ENCODE results near the gene KIAA1614. TPM values are rescaled to one million over a fixed set of nuclear protein-coding genes. Genes with fewer than 3 reads are reported as not detected.
A peak's percentile ranks its signal among the peaks of the same experiment; 100 is the strongest.

Gene KIAA1614
- total RNA-seq, 1 donor from 2014 or later: 9.1 TPM

GRCh38 chr1:180887841-180888240 lies 24.9 kb upstream of the KIAA1614 start:
- no peak for DNase-seq
- no peak for TF ChIP-seq CTCF (IDR thresholded peaks at IDR 0.05; ENCODE audit: borderline replicate concordance)
- Histone ChIP-seq H3K4me1 (no peaks in the 10 kb centered on the region), H3K36me3 (peaks cover 18% of the 10 kb centered on the region), H3K27me3 (ENCODE audit: low read depth) (no peaks in the 10 kb centered on the region), H3K9me3 (replicated peaks) (no peaks in the 10 kb centered on the region), H3K27ac (replicated peaks) (no peak overlapping the region), H3K4me3 (no peak overlapping the region)
- intact Hi-C loops (cut with micrococcal nuclease): loop anchor here (10.0 kb wide), 1 partner anchor 277 kb away; no protein-coding TSS in a partner anchor

GRCh38 chr1:180888870-180889269 lies 23.8 kb upstream of the KIAA1614 start:
- H3K27ac ChIP-seq (replicated peaks): no peak overlapping the region
- H3K4me3 ChIP-seq: no peak overlapping the region
- H3K36me3 ChIP-seq: peaks cover 16% of the 10 kb centered on the region
- peaks cover 7% of the 10 kb centered on the region for H3K4me1 ChIP-seq
- DNase-seq: no peak
- TF ChIP-seq CTCF (IDR thresholded peaks at IDR 0.05; ENCODE audit: borderline replicate concordance): no peak
- intact Hi-C loops (cut with micrococcal nuclease): loop anchor here (10.0 kb wide), 1 partner anchor 276 kb away; no protein-coding TSS in a partner anchor
- H3K27me3 ChIP-seq (ENCODE audit: low read depth): no peaks in the 10 kb centered on the region
- no peaks in the 10 kb centered on the region for H3K9me3 ChIP-seq (replicated peaks)

- Histone ChIP-seq H3K27ac (replicated peaks) (no peak overlapping the region), H3K27me3 (ENCODE audit: low read depth) (no peaks in the 10 kb centered on the region), H3K9me3 (replicated peaks) (no peaks in the 10 kb centered on the region), H3K36me3 (peaks cover 11% of the 10 kb centered on the region), H3K4me3 (no peak overlapping the region), H3K4me1 (peaks cover 11% of the 10 kb centered on the region)
- intact Hi-C loops (cut with micrococcal nuclease): loop anchor here (10.0 kb wide), 1 partner anchor 275 kb away; no protein-coding TSS in a partner anchor
- no peak for DNase-seq
- no peak for TF ChIP-seq CTCF (IDR thresholded peaks at IDR 0.05; ENCODE audit: borderline replicate concordance)
These were observed 23.4 kb upstream of the KIAA1614 start for GRCh38 chr1:180889325-180889724.

- Histone ChIP-seq H3K4me1 (peaks cover 11% of the 10 kb centered on the region), H3K4me3 (no peak overlapping the region), H3K27ac (replicated peaks) (peak overlapping the region; percentile 6), H3K9me3 (replicated peaks) (no peaks in the 10 kb centered on the region), H3K36me3 (no peaks in the 10 kb centered on the region), H3K27me3 (ENCODE audit: low read depth) (no peaks in the 10 kb centered on the region)
- intact Hi-C loops (cut with micrococcal nuclease): no loop called here
- DNase-seq: no peak
- TF ChIP-seq CTCF (IDR thresholded peaks at IDR 0.05; ENCODE audit: borderline replicate concordance): no peak
These were observed 20.4 kb upstream of the KIAA1614 start for GRCh38 chr1:180892272-180892671.

GRCh38 chr1:180892675-180893074 lies 20.0 kb upstream of the KIAA1614 start:
- Histone ChIP-seq H3K27me3 (ENCODE audit: low read depth) (no peaks in the 10 kb centered on the region), H3K4me1 (peaks cover 11% of the 10 kb centered on the region), H3K27ac (replicated peaks) (peak overlapping the region; percentile 6), H3K4me3 (no peak overlapping the region), H3K9me3 (replicated peaks) (no peaks in the 10 kb centered on the region), H3K36me3 (no peaks in the 10 kb centered on the region)
- DNase-seq: no peak
- intact Hi-C loops (cut with micrococcal nuclease): no loop called here
- TF ChIP-seq CTCF (IDR thresholded peaks at IDR 0.05; ENCODE audit: borderline replicate concordance): no peak

All from left ventricle myocardium inferior (tissue), 1 donor.